SK-N-DZ (cell line): ENCODE data around the gene GPR55. TPM values are rescaled to one million over a fixed set of nuclear protein-coding genes. Genes with fewer than 3 reads are reported as not detected.
"Not testable (repeated sequence)": the region's sequence is repeated elsewhere in the genome, so short reads cannot be mapped to it uniquely, and the experiment has no call there.

ENCODE experiments used
- DNase-seq: peaks from one replicate; pipeline ENCODE4 v3.0.0-alpha.2; 2015; ENCODE audit warnings: low spot score
- polyA plus RNA-seq, 2 experiments: library from polyadenylated mRNA; depleted of rRNA; stranded (reverse); fragments of >200 nt; gene quantifications; 2 replicates each; pipeline ENCODE4 v1.2.3, GENCODE V29; 2014

The GPR55 gene
- not detected in 2 replicates for polyA plus RNA-seq (2014; cell fraction: cytosol; rRNA removed)
- polyA plus RNA-seq (2014; cell fraction: nucleus; rRNA removed) = not detected in 2 replicates

- no peak for DNase-seq
These were observed at the start of gene GPR55 for GRCh38 chr2:230924470-230925341. Gene GPR55 (minus strand): TSS chr2:230925242. CDS start chr2:230910962, 14,280 bp downstream.

GRCh38 chr2:230974096-230974913, 49.3 kb upstream of the GPR55 start:
- DNase-seq = no peak

- DNase-seq = no peak
These were observed 47.0 kb upstream of the GPR55 start for GRCh38 chr2:230972046-230972445.

- no peak for DNase-seq
These were observed 44.6 kb upstream of the GPR55 start for GRCh38 chr2:230969659-230970015.

- no peak for DNase-seq
These were observed 44.0 kb upstream of the GPR55 start for GRCh38 chr2:230968921-230969658.

GRCh38 chr2:230968314-230968713, 43.3 kb upstream of the GPR55 start:
- DNase-seq = not testable (repeated sequence)

- no peak for DNase-seq
These were observed 42.1 kb upstream of the GPR55 start for GRCh38 chr2:230967113-230967512.

GRCh38 chr2:230964136-230964730, 39.2 kb upstream of the GPR55 start:
- DNase-seq = no peak

- no peak for DNase-seq
These were observed 36.0 kb upstream of the GPR55 start for GRCh38 chr2:230961091-230961491.

GRCh38 chr2:230960026-230960425, 35.0 kb upstream of the GPR55 start:
- DNase-seq = no peak

- DNase-seq = no peak
These were observed 34.0 kb upstream of the GPR55 start for GRCh38 chr2:230958820-230959756.

- no peak for DNase-seq
These were observed 32.8 kb upstream of the GPR55 start for GRCh38 chr2:230957756-230958391.

- no peak for DNase-seq
These were observed 32.0 kb upstream of the GPR55 start for GRCh38 chr2:230956827-230957755.

GRCh38 chr2:230955163-230955737, 30.2 kb upstream of the GPR55 start:
- DNase-seq = no peak

GRCh38 chr2:230954746-230955145, 29.7 kb upstream of the GPR55 start:
- no peak for DNase-seq

- no peak for DNase-seq
These were observed 28.8 kb upstream of the GPR55 start for GRCh38 chr2:230953845-230954244.

GRCh38 chr2:230952226-230952956, 27.3 kb upstream of the GPR55 start:
- no peak for DNase-seq

- no peak for DNase-seq
These were observed 26.4 kb upstream of the GPR55 start for GRCh38 chr2:230951396-230951795.
